Stimulated activated CD4-positive, alpha-beta T cell treated with anti-CD3 and anti-CD28 coated beads, Interleukin-4, amount 100 ng/mL, for 24 hours (primary cell): ENCODE results near the gene NAV2.

Source experiments
- DNase-seq: peaks from one replicate; pipeline ENCODE4 v3.0.0-alpha.2; 2020

NAV2 gene

DNA sequence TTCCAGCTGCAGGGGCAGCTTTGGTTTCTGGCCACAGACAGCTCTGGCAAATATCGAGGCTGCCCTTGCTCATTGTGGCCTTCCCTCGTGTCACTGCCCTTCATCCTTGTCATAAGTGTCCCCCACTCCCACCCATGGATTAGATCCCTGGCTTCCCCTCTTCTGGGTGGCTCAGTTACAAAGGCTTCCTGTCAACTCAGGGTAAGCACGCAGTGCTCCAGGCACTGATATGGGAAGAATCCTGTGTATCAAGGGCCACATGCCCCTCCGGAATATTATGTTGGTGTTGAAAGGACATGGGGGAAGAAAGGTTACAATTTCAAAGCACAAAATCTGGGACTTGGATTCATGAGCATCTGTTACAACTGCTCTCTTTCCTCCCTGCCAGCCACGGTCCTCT, 319.5 kb downstream of the NAV2 start:
- no peak for DNase-seq

DNA sequence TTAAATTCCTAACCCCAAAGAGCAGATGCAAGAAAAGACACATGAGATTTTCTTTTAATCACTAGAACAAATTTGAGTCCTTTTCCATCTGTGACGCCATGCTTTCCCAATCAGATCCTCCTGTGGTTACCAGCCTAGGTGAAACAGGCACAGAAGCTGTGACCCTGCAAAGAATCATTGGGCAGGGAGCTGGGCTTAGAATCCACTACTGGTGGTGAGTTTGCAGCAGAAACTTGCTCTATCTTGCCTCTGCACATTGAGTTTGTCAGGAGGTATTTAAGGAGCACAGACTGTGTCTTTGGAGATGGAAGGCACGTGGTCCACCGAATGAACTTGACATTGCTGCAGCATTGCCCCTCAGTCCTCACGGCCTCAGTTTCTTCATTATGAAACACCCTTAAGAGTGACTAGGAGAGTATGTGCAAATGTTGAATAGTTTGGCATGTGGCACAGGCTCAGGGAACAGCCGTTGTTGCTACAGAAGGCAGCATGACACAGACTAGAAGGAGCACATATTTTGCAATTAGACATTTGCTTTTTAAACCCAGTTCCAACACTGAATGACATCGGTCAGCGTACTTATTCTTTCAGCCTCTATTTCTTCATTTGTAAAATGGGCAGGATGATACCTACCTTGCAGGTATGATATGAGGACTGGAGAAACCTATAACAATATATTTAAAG, 320.1 kb downstream of the NAV2 start:
- DNase-seq = no peak

DNA sequence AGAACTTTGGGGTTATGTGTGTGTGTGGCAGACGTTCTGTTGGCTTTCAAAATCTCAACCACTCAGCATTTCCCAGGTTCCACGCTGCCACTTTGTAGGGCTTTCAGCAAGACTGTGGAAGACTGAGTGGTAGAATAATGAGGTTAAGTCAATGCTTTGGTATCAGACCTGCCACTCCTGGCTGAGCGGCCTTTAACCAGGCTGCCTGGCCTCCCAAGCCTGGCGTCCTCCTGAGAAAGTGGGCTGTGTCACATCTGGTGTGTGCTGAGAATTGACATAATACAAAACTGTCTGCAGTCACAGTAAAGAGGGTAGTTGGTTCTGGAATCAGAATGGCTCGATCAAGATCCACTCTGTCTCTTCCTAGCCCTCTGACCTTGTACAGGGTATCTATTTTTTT, 321.2 kb downstream of the NAV2 start:
- DNase-seq = no peak

DNA sequence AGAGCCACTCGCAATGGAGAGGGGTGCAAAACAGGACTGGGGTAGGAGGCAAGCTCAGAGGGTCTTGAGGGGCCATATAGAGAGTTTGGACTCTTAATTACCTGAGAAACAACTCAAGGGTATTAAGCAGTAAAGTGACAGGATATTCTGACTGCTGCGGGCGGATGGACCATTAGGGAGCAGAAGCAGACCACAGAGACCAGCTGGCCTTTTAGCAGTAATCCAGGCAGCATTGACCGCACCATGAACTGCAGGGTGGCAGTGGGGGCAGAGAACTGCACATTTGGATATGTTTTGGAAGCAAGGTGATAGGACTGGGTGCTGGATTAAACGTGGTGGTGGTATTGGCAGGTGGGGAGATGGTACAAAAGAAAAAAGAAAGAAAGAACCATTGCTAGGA, 322.3 kb downstream of the NAV2 start:
- no peak for DNase-seq

DNA sequence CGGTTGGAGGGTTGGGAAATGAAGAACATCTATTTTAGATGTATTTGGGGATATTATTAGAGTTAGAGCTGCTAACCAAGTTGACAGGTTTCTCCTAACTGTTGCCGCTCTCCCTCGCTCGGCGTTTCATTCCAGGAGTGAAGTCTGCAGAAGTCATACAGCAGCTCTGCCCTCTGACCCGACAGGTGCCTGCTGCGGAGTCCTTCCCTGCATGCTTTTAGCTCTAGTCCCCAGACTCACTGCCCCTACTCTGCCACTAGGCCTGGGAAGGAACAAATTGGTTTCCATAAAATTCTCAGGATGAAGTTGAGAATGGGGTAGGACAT, 322.7 kb downstream of the NAV2 start:
- no peak for DNase-seq

DNA sequence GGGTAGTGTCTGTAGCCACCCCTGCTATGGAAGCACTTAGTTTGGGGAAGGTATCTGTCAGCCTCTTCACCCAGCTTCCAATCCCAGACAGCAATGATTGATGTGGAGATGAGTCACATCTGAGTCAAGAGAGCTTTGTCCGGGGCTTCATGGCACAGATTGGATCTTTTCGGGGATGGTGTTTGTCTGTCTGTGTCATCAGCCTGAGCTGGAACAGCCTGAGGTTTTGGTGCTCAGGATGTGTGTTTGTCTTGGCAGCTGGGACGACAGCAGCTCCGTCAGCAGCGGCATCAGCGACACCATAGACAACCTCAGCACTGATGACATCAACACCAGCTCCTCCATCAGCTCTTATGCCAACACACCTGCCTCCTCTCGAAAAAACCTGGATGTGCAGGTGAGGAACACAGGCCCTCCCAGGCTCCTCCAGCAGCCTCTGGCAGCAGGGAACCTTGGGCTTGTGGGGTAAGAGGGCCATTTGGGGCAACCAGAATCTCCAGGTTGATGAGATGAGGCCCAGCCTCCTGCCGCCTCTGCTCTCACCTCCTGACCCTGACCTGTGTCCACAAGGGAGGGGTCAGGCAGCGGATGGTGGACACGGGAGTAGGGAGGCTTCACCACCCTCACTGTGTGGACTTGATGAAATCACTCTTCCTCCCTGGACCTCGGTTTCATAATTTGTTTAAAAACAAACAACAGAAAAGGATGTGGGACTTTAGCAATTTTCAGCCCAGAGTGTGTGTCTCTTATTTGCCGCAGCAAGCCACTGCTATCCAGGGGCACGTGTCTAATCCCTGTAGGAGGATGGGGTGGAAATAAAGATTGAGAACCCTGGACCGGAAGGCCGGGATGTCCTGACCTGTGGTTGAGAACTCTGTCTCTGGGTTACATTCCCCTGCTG, 323.3 kb downstream of the NAV2 start:
- no peak for DNase-seq

DNA sequence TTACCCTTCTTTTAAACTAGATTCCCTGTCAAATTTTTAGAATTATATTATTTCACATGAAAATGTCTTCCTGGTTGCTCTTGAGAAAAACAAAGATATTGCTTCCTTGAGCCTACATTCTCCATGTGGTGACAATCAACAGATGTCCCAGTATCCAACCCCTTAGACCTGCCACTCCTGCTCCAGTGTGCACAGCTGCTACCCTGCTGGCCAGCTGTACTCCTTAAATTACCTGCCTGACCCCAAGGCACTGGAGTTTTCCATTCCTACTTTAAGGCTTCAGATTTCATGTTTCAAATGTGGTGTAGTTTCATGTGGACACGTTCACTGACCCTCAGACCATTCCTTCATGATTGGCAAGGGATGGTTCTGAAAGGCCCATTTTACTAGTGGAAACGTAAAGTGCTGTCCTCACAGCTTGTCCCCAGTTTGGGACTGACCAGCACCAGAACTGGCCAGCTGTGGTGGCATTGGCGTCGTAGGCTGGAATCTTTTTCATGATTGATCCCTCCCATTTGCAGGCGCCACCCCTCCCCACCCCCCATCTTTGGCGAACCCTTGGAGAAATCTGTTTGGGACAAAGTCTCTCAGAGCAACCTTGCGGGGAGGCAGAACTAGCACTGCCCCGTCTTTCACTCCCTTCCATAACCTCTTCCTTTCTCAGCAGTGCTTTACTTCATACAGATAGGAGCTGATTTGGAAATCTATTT, 324.1 kb downstream of the NAV2 start:
- DNase-seq = no peak

DNA sequence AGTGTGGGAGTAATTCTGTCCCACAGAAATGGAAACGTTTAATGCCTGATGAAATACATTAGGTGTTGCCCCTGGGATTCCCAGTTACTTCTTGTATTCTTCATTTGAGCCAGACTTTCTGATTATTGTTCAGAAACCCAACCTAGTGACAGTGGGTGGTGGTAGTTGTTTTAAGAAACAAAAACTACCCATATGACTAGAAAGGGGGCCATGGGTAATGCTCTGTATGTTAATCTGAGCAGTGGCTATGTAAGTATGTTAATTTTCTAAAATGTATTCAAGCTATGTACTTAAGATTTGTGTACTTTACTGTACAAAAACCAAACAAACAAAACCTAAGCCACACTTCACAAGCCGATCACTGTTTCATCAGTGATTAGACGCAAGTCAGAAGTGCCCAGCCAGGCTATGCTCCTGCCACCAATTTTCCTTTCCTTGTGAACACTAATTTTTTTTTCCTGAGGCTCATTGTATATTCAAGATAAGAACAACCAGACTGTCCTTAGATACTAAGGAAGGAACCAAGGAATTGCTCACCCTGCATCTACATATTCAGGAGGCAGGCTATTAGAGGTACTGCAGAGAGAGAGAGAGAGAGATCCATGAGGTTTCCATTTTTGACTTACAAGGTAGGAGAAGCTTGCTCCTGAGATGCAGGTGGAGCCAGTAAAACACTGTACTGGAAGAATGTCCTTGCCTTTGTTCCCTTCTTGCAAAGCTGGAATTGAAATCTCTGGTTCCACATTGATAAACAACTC, 324.9 kb downstream of the NAV2 start:
- no peak for DNase-seq

DNA sequence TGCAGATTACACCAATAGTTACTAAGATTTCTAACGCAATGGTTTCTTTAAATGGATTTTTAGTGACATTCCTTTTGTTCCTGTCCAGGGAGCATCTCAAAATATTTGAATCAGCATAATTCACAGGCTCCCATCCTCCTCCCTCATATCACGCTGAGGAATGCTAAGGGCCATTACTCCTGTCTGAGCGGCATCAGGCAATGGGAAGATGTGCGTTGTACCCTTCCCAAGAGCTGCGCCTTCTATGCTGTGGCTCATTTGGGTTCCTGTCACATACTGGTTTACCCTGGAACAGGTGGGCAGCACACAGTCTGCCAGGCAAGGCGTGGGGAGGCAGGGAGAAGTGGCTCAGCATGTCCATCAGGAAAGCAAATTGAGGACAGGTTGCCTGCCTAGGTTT, 325.8 kb downstream of the NAV2 start:
- no peak for DNase-seq

DNA sequence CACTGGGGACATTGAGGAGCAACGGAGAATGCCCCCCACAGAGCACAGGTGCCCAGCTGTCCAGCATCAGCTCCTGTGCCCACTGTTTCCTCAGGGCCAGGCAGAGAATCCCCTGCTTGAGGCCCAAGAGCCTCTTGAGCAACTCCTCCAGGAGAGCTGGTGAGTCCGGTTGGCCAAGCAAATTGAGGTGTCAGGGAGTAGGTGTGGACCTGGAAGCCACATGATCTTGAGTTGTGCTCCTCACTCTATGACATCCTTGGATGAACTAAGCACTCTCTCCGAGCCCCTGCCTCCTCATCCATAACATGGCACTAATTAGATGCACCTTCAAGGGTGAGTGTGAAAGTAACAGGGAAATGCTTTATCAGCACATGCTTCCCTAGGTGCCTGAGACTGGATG, 326.3 kb downstream of the NAV2 start:
- DNase-seq = no peak

DNA sequence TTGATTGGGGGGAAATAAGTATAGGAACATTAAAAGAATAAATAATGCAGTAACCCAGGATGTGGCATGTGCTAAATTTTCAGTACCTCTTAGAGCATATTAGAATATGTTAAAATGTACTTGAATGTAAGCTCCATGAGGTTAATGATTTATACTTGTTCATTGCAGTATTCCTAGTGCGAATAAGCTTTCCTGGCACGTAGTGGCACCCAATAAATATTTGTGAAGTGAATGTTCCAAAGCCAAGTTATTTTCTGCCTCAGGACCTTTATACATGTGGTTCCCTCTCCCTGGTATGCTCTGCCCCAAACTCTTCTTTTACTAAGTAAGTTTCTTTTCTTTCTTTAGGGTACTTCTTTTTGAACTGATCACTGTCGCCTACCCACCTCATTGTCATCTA, 328.9 kb downstream of the NAV2 start:
- no peak for DNase-seq

DNA sequence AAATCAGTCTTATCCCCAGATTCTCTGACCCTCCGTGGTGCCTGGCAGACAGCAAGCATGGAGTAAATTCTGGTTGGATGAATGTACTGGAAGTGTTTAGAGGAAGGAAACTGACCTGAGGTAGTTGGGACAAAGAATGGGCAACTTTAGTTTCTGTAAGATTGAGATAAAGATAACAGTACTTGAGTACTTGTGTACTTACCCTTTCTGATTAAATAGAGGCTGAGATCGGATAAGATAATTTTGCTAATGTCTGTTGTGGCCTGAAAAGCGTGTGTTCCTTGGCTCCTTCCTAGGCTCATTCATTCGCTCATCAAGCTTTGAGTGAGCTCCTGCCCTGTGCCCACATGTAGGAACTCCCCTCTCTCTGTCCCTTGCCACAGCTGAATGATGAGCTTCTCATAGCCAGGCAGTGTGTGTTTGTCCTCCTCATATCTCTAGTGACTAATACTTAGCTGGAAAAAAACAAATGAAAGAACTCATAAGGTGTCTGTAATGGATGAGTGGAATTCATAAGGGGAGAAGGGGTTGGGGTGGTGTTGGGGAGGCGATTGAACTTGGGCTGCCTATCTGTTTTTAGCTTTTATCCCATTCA, 329.5 kb downstream of the NAV2 start:
- DNase-seq = no peak

DNA sequence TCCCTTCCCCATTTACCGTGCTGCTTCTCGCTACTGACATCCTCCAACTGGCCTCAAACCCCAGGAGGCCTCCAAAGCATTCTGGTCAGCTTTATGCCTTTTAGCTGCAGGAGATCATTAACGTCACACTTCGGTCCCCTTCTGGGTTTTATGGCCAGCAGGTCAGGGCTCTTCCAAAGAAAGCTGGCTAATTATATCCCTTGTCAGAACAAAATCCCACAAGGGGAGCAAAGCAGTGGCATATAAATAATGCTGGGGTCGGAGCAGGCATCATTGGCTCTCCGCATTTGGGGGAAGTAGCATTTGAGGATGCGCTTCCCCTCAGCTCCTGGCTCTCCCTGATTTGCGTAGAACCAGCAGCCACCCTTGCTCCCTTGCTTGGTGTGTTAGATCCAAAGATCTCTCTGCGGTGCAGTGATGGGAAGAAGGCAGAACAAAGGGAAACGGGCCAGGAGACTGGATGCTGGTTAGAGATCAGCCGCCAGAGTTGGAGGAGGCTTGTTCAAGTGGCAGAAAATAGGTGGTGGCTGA, 330.2 kb downstream of the NAV2 start:
- DNase-seq = no peak

DNA sequence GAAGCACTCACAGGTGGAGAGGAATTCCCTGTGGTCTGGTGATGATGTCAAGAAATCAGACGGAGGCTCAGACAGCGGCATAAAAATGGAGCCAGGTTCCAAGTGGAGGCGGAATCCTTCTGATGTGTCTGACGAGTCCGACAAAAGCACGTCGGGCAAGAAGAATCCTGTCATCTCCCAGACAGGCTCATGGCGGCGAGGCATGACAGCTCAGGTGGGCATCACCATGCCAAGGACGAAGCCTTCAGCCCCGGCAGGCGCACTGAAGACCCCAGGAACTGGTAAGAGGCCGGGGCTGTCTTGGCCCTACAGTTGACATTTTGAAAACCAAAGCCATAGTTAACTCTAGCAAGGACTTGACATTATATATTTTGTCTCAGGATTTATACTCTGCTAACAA, 331.4 kb downstream of the NAV2 start:
- DNase-seq = no peak

DNA sequence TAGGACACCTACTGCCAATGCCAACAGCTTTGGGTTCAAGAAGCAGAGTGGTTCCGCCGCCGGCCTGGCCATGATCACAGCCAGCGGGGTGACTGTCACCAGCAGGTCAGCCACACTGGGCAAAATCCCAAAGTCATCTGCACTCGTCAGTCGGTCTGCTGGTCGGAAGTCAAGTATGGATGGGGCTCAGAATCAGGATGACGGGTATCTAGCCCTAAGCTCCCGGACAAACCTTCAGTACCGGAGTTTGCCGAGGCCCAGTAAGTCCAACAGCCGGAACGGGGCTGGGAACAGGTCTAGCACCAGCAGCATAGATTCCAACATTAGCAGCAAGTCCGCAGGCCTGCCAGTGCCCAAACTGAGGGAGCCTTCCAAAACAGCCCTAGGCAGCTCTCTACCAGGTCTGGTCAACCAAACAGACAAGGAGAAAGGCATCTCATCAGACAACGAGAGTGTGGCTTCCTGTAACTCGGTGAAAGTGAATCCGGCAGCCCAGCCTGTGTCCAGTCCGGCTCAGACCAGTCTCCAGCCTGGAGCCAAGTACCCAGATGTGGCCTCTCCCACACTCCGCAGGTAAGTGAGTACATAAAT, 332.6 kb downstream of the NAV2 start:
- DNase-seq = no peak

DNA sequence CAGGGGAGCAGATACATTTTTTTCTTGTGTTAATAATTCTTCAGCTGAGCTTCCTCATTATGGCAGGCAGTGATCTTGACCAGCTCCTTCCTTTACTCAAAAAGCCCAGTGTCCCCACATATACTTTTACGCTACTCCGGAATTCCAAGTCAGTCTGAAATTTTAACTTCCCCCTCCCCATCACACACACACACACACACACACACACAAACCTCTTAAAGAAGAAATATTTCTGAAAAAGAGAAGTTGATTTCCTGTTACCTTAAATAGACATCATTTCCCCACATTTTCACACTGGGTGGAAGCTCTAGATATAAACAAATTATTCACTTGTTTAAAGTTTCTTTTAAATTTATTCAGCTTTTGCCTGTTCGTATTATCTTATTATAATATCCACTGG, 333.8 kb downstream of the NAV2 start:
- DNase-seq = no peak

DNA sequence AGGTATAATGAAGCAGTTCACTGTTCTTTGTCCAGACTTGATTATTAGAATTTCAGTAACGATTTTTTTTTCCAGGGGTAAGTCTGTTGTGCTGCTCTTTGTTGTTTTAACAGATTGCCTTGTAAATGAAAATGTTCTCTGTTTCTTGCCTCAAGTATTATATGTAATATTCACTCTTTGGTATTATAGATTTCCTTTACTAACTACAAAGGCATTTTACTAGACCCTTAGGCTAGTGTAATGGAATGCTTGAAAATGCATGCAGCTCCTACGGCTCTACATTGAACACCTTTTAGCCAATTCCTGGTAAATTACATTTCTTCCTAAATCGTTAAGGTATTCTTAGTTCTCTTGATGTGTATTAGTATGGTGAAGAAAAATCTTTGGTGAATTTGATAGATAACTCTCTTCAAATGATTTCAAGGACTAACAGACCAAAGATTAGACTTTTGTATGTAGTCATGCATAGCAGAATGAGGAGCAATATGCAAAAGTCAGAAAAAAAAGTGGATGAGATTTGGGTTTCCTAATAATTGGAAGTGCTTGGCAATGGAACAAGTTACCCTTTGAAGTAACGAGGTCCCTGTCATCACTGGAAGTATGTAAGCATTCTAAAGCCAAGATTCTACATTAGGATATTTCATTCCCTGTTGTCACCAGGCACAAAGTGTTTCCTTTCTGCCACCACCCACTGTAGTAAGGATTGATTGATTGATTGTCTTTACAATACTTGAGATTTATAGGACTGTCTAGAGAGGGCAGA, 334.6 kb downstream of the NAV2 start:
- DNase-seq = no peak

DNA sequence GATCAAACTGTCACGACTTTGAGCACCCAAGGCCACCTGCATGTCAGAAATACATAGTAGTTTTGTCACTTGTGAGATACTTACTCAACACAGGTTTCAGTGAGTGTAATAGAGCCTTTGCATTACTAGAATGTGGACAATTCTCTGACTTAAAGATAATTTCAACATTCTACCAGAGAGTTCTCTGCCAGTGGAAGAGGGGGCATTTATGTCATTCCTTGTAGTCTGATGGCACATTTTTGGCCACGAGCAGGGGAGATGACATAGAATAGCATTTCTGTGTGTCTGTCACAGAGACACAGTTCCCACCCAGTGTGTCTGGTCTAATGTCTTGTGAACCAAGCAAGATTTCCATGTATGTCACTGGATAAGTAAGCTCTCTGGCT, 335.1 kb downstream of the NAV2 start:
- DNase-seq = no peak

DNA sequence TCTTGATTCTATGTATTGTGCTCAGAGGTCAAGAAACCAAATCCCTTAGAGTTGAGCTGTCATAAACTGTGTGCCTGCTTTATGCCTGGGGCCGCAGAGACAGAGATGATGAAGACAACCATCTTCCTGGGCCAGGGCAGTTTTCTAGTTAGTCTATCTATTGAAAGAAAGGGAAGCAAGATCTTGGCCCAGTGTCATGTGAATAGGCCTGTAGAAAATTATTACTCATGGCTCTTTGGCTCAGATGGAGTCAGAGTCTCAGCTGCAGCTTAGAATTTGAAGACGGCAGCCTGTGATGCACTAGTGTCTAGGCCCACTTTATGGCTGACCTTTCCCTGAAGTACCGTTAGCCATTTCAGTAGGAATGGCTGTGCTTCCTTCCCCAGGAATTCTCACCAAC, 335.6 kb downstream of the NAV2 start:
- DNase-seq = no peak

DNA sequence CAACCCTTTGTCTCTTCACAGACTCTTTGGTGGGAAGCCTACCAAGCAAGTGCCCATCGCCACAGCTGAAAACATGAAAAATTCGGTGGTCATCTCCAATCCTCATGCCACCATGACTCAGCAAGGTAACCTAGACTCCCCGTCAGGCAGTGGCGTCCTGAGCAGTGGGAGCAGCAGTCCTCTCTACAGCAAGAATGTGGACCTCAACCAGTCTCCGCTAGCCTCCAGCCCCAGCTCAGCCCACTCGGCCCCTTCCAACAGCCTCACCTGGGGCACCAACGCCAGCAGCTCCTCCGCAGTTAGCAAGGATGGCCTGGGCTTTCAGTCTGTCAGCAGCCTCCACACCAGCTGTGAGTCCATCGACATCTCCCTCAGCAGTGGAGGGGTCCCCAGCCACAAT, 336.1 kb downstream of the NAV2 start:
- no peak for DNase-seq

DNA sequence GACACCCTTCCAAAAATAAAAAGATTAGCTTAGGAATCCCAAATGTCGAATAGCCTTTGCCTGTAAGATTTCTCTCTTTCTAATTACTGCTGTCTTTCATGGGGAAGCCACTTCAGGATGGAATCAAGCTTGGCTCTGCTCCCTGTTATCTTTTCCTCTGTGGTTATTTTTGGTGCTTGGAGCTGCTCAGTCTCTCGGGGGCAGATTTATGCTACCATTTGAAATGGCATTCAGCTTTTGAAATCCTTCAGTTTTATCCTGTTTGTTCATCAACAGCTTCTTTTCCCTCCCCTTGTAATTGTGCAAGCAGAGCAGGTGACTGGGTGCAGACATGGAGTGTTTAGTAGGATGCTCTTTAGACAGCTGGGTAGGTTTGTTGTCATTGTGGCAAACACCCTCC, 336.6 kb downstream of the NAV2 start:
- DNase-seq = no peak

DNA sequence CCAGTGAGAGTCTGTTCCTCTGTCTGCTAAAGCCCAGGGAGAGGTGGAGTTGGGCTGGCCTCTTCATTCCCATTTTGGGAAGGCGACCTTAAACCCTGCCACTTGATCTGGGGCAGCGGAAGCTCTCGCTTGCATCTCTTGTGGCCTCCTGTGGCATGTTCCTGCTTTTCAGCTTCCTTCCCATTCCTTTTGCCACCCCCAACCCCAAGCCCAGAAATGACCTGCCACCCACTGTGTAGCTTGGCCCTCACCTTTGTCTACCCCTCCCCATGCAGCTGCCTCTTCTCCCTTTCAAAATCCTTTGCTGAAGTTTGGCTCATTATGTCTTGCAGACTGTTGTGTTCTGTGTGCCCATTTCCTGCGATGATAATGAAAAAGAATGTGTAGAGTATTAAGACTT, 337.4 kb downstream of the NAV2 start:
- DNase-seq = no peak
